HepG2 (cell line): ENCODE measurements around the gene RALBP1. TPM values are rescaled to one million over a fixed set of nuclear protein-coding genes. Genes with fewer than 3 reads are reported as not detected.
A peak's percentile ranks its signal among the peaks of the same experiment; 100 is the strongest.

Experiments used
- ATAC-seq: fragments of 200-7000 bp; cut with Tn5 transposase; 3 replicates; pipeline ENCODE4 v1.9.1; 2020; ENCODE audit warnings: mild to moderate bottlenecking, moderate library complexity
- BruUV-seq: library from RNA; stranded (reverse); fragments of 400-500 nt; replicated peaks from 2 replicates; lab custom pipeline; 2021; lab: Mats Ljungman, UMichigan
- CTCF ChIA-PET: fragments of 300-600 bp; formaldehyde crosslinking; extraction: SDS; loops from one replicate; lab custom pipeline; 2021; ENCODE audit warnings: low total read pairs, inconsistent platforms, low intra/inter-chr PET ratio; lab: Yijun Ruan, JAX
- POLR2A ChIA-PET: fragments of 350-600 bp; sonication (Branson Sonifier 250); formaldehyde crosslinking; loops from one replicate; lab custom pipeline; 2020; ENCODE audit warnings: antibody characterized with exemption, inconsistent platforms; lab: Yijun Ruan, JAX
- DNase-seq: peaks from one replicate; pipeline ENCODE4 v3.0.0-alpha.2; 2015; ENCODE audit warnings: low spot score
- FAIRE-seq: peaks from 3 replicates; lab custom pipeline; 2011; peaks lifted over from hg19 to GRCh38; lab: Jason Lieb, UNC
- H2AFZ ChIP-seq: one replicate; pipeline ENCODE4 v1.6.1; 2011; ENCODE audit warnings: low read length, inconsistent platforms
- H3K27ac ChIP-seq: fragments of 300-600 bp; 3 replicates; pipeline ENCODE4 v1.8.0; 2011; ENCODE audit warnings: mixed run types, mild to moderate bottlenecking, mixed read lengths, low read length, inconsistent platforms; ENCODE audit not compliant: insufficient read depth; ENCODE audit errors: extremely low read length
- H3K27me3 ChIP-seq, 2 experiments: fragments of 200-600 bp in 1 of 2; 2 replicates in 1 of 2; 3 replicates in 1 of 2; pipeline versions ENCODE4 v1.6.0 to v1.8.0; 2011; ENCODE audit warnings: low read length in 2 of 2, mild to moderate bottlenecking in 2 of 2, moderate library complexity in 2 of 2, inconsistent platforms in 1 of 2; ENCODE audit not compliant: insufficient read depth in 2 of 2, control insufficient read depth in 1 of 2
- H3K36me3 ChIP-seq, 2 experiments: fragments of 200-600 bp in 1 of 2; replicated peaks in 1 of 2; 2 replicates in 1 of 2; 3 replicates in 1 of 2; pipeline versions ENCODE4 v1.5.1 to v1.8.0; 2011; ENCODE audit warnings: low read length in 2 of 2, inconsistent platforms in 1 of 2; ENCODE audit not compliant: insufficient read depth in 2 of 2, control insufficient read depth in 1 of 2
- H3K4me1 ChIP-seq: 2 replicates; pipeline ENCODE4 v1.5.1; 2012; ENCODE audit warnings: low read length, inconsistent platforms; ENCODE audit not compliant: insufficient read depth
- H3K4me2 ChIP-seq: 2 replicates; pipeline ENCODE4 v1.6.0; 2011; ENCODE audit warnings: low read depth, low read length, inconsistent platforms
- H3K4me3 ChIP-seq, 3 experiments: fragments of 200-600 bp in 1 of 3; sonication (generic), shearing (Covaris generic) in 1 of 3; replicated peaks in 1 of 3; 2 replicates each; pipeline ENCODE4 v1.5.1; 2011 to 2016; ENCODE audit warnings: low read length in 3 of 3, inconsistent platforms in 2 of 3, low read depth in 2 of 3, mild to moderate bottlenecking in 2 of 3, control low read depth in 1 of 3, mixed read lengths in 1 of 3; ENCODE audit not compliant: insufficient read depth in 1 of 3
- H3K79me2 ChIP-seq: one replicate; pipeline ENCODE4 v1.6.1; 2011; ENCODE audit warnings: low read length, inconsistent platforms; ENCODE audit not compliant: insufficient read depth
- H3K9ac ChIP-seq: 2 replicates; pipeline ENCODE4 v1.6.0; 2011; ENCODE audit warnings: mild to moderate bottlenecking, low read depth, low read length, inconsistent platforms; ENCODE audit not compliant: insufficient read depth
- H3K9me3 ChIP-seq: 2 replicates; pipeline ENCODE4 v1.5.1; 2012; ENCODE audit warnings: mild to moderate bottlenecking, low read length
- H4K20me1 ChIP-seq: 2 replicates; pipeline ENCODE4 v1.6.0; 2011; ENCODE audit warnings: inconsistent platforms, mild to moderate bottlenecking, low read length, moderate library complexity; ENCODE audit not compliant: insufficient read depth
- ATF3 ChIP-seq: sonication (generic); formaldehyde crosslinking; IDR thresholded peaks from 2 replicates; pipeline ENCODE4 v1.4.0; 2020; ENCODE audit warnings: missing genetic modification reagents
- CENPT ChIP-seq: sonication (generic); formaldehyde crosslinking; IDR thresholded peaks from 2 replicates; pipeline ENCODE4 v1.8.0; 2022; ENCODE audit warnings: low read depth, mild to moderate bottlenecking, moderate library complexity, missing genetic modification reagents
- GPBP1L1 ChIP-seq: sonication (generic); formaldehyde crosslinking; IDR thresholded peaks from 2 replicates; pipeline ENCODE4 v1.5.0; 2020; ENCODE audit warnings: mild to moderate bottlenecking, missing genetic modification reagents
- SIX4 ChIP-seq: sonication (generic); formaldehyde crosslinking; IDR thresholded peaks from 2 replicates; pipeline ENCODE4 v1.4.0; 2020; ENCODE audit warnings: missing genetic modification reagents
- SNAPC4 ChIP-seq: sonication (generic); formaldehyde crosslinking; IDR thresholded peaks from 2 replicates; pipeline ENCODE4 v1.4.0; 2020; ENCODE audit warnings: mild to moderate bottlenecking, missing genetic modification reagents
- WGBS: methylation state at CpG from one replicate; pipeline ENCODE4 v1.1.6; 2017; ENCODE audit warnings: low lambda C conversion rate; 5-methylcytosine and 5-hydroxymethylcytosine counted together
- in situ Hi-C: cut with HindIII; loops from 2 replicates; pipeline ENCODE4 v1.10.0; 2017; ENCODE audit warnings: low pct_unique_long_range_greater_than_20kb; ENCODE audit not compliant: extremely low pct_ligation_motif_present
- intact Hi-C: fragments of 100-400 bp; cut with micrococcal nuclease; formaldehyde crosslinking; loops from one replicate; pipeline ENCODE4 v1.10.0; 2022; ENCODE audit not compliant: unreplicated experiment
- polyA plus RNA-seq, 8 experiments: library from polyadenylated mRNA; depleted of rRNA in 3 of 8; stranded (reverse) in 7 of 8; unstranded in 1 of 8; fragments of >200 nt; fragmentation: Illumina TruSeq in 4 of 8; extraction: Trizol in 4 of 8; gene quantifications; 2 replicates each; pipeline versions ENCODE4 v1.2.1 to v1.2.3, GENCODE V29; 2011 to 2016; ENCODE audit warnings: low read depth in 4 of 8, missing spikeins in 1 of 8, mixed read lengths in 1 of 8; ENCODE audit not compliant: insufficient read depth in 1 of 8
- total RNA-seq, 5 experiments: library from RNA; depleted of rRNA; stranded (reverse); fragments of >200 nt; fragmentation: Illumina TruSeq; extraction: Trizol; gene quantifications; 2 replicates each; pipeline ENCODE4 v1.2.3, GENCODE V29; 2016; ENCODE audit warnings: low read depth in 1 of 5

RALBP1 gene
- total and polyA plus RNA-seq, 2 of the 13 experiments (the other 11 are each of a cell fraction or from before 2014, with no cell fraction given), result 24.5 to 33.1 TPM

GRCh38 chr18:9506046-9506792 is 30.9 kb downstream of the RALBP1 start:
- Histone ChIP-seq H3K79me2 (peaks cover 33% of the 10 kb centered on the region), H3K27me3 (no peaks in the 10 kb centered on the region), H3K9ac (no peak overlapping the region), H3K9me3 (peaks cover 12% of the 10 kb centered on the region), H4K20me1 (0 out of 2 replicates have a peak, but pooled peaks cover 3% of the 10 kb centered on the region), H3K4me3 (no peak overlapping the region), H3K36me3 (0 out of 5 replicates have a peak, but pooled peaks cover 0 to 3% of the 10 kb centered on the region in 2 experiments), H3K4me1 (peaks cover 11% of the 10 kb centered on the region), H2AFZ (no peak overlapping the region), H3K4me2 (no peak overlapping the region), H3K27ac (no peak overlapping the region)
- 96% methylated on average over 4 of the region's 4 CpGs for WGBS
- ATAC-seq, result no peak
- no TSS peak for BruUV-seq
- FAIRE-seq, result no peak
- POLR2A ChIA-PET, result no interaction called here
- intact Hi-C loops (no loop called here), in situ Hi-C loops (no loop called here)
- DNase-seq, result no peak
- TF ChIP-seq SIX4 (CRISPR knock-in tag) (0 out of 2 replicates have a peak, but pooled peaks have one; percentile 22), CENPT (no peak), GPBP1L1 (CRISPR knock-in tag) (no peak), SNAPC4 (CRISPR knock-in tag) (no peak), ATF3 (CRISPR knock-in tag) (no peak)
- CTCF ChIA-PET, result no interaction called here
